NCI-H226 (cell line): ENCODE data around the gene ACOXL.

Source experiments
- DNase-seq: peaks from one replicate; pipeline ENCODE4 v3.0.0-alpha.2; 2015

The ACOXL gene

GRCh38 chr2:111119822-111120252 lies 387.5 kb downstream of the ACOXL start:
- no peak for DNase-seq

- peak; percentile 82 for DNase-seq
These were observed 388.1 kb downstream of the ACOXL start, which contains the start of gene BCL2L11 for GRCh38 chr2:111120253-111121027. Gene BCL2L11, plus strand, starts transcription at chr2:111120914. Its CDS starts 2,832 bp downstream, at chr2:111123746.

- DNase-seq, result peak; percentile 8
These were observed 388.9 kb downstream of the ACOXL start for GRCh38 chr2:111121028-111121827.

GRCh38 chr2:111121828-111122630 lies 389.7 kb downstream of the ACOXL start:
- peak; percentile 92 for DNase-seq

GRCh38 chr2:111122631-111123421 lies 390.5 kb downstream of the ACOXL start:
- peak; percentile 59 for DNase-seq

- no peak for DNase-seq
These were observed 391.4 kb downstream of the ACOXL start for GRCh38 chr2:111123751-111124150.

GRCh38 chr2:111126581-111126980 lies 394.2 kb downstream of the ACOXL start:
- DNase-seq, result no peak

- DNase-seq, result no peak
These were observed 395.0 kb downstream of the ACOXL start for GRCh38 chr2:111127351-111127750.

- DNase-seq, result no peak
These were observed 395.7 kb downstream of the ACOXL start for GRCh38 chr2:111128096-111128495.

GRCh38 chr2:111133603-111134002 lies 401.2 kb downstream of the ACOXL start:
- DNase-seq, result no peak

- DNase-seq, result no peak
These were observed 401.7 kb downstream of the ACOXL start for GRCh38 chr2:111134055-111134454.

- no peak for DNase-seq
These were observed 403.0 kb downstream of the ACOXL start for GRCh38 chr2:111135237-111135909.

- DNase-seq, result peak; percentile 22
These were observed 403.5 kb downstream of the ACOXL start for GRCh38 chr2:111135910-111136297.

- DNase-seq, result no peak
These were observed 406.5 kb downstream of the ACOXL start for GRCh38 chr2:111138839-111139238.

GRCh38 chr2:111139637-111140317 lies 407.4 kb downstream of the ACOXL start:
- no peak for DNase-seq

GRCh38 chr2:111140815-111141214 lies 408.4 kb downstream of the ACOXL start:
- no peak for DNase-seq

GRCh38 chr2:111142101-111142500 lies 409.7 kb downstream of the ACOXL start:
- DNase-seq, result no peak

GRCh38 chr2:111143107-111143842 lies 410.9 kb downstream of the ACOXL start:
- DNase-seq, result no peak

GRCh38 chr2:111143843-111144198 lies 411.4 kb downstream of the ACOXL start:
- no peak for DNase-seq

GRCh38 chr2:111145103-111145760 lies 412.9 kb downstream of the ACOXL start:
- no peak for DNase-seq
